ENCODE results near the gene MTREX. TPM values are rescaled to one million over a fixed set of nuclear protein-coding genes. Genes with fewer than 3 reads are reported as not detected.
"Not testable (repeated sequence)": the region's sequence is repeated elsewhere in the genome, so short reads cannot be mapped to it uniquely, and the experiment has no call there.

Gene MTREX
- total RNA-seq, result 82.5 and 85.5 TPM in 2 replicates

DNA sequence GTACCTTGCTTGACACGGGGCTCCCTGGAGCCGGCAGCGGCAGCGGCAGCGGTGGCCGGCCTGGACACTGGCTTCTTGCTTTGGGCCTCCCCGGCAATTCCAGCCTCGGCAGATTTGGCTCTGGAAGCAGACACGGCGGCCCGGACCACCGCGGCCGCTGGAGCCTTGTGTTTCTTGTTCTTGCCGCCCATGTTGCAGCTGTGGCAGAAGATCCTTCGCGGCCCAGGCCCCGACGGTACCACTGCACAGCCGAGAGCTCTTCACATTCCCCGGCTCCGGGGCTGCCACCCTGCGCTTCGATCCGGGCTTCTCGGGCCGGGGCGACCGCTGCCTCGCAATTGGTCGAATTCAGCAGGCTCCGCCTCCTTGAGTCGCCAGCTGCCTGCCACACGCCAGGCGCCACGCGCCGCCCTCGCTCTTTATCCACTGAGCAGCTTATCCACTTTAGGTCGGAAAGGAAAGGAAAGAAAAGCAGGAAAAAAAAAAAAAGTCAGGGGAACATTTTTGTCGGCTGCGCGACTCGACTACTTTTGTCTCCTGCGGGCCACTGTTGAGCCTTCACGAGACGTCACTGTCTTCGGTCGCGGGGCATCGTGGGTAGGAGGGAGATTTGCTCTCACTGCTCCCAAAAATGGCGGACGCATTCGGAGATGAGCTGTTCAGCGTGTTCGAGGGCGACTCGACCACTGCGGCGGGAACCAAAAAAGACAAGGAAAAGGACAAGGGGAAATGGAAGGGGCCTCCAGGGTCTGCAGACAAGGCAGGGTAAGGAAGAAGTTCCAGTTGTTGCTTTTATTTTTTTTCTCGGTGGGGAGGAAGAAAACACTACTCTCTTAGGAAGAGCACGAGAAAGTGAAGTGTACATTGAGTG lies at the start of gene MTREX, which contains the start of gene DHX29:
Gene MTREX (plus strand): TSS at position 607 of the 871 bp plus-strand sequence. CDS start 25 bp downstream, at position 632.
Gene DHX29 (minus strand): TSS at position 312 of the 871 bp plus-strand sequence. CDS start 121 bp downstream, at position 191.
- intact Hi-C loops (cut with micrococcal nuclease), result loop anchor here (1.0 to 10.0 kb wide), 11 partner anchors 75 to 1867 kb away; partner anchors contain the start of genes ARL15, CCNO, GPBP1 and MAP3K1

DNA sequence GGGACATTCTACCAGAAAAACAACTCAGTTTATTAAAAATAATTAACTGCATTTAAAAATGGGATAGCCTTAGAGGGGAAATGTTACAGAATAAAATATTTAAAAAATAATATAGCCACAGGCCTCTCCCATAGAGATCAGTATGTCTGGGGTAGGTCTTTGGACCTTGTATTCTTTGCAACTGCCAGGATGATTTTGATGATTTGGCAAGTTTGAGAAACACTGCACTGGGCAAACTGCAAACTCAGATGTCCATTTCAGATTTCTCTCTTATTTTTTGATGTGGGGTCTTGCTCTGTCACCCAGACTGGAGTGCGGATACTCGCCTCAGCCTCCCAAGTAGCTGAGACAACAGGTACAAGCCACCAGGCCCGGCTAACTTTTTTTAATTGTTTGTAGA lies 49.5 kb upstream of the MTREX start:
- intact Hi-C loops (cut with micrococcal nuclease), result no loop called here

DNA sequence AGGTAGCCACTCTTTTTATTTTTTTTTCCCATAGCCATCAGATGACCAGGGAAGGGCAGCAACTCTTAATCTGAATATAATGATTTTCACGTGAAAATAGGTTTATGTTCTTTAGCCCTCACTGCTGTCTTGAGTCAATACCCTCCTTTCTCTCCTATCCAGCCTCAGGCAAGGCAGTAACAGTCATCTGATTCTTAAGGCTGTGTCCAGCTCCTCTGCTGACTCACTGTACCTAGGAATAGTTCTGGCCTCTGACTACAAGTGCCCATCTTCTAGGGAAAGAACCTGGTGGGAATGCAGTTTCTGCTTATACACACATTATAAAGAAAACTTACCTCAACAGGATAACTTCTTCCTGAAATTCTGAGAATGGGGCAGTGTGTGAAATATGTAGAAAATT lies 31.0 kb upstream of the MTREX start:
- intact Hi-C loops (cut with micrococcal nuclease), result no loop called here

DNA sequence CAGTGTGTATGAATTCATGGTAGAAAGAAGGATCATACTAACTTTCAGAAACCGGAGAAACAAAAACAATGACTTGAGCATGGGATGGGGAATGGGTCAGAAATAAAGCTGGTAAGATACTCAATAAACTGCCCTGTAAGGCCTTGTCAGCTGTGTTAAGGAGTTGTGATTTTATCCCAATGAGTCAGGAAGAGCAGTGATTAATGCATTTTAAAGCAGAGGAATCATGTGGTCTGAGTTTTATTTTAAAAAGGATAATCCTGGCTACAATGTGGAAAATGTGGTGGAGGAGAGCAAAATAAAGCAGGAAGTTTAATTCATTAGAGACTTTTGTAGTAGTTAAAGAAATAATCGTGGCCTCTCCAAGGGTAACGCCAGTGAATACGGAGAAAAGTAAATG lies 29.0 kb upstream of the MTREX start:
- intact Hi-C loops (cut with micrococcal nuclease), result no loop called here

DNA sequence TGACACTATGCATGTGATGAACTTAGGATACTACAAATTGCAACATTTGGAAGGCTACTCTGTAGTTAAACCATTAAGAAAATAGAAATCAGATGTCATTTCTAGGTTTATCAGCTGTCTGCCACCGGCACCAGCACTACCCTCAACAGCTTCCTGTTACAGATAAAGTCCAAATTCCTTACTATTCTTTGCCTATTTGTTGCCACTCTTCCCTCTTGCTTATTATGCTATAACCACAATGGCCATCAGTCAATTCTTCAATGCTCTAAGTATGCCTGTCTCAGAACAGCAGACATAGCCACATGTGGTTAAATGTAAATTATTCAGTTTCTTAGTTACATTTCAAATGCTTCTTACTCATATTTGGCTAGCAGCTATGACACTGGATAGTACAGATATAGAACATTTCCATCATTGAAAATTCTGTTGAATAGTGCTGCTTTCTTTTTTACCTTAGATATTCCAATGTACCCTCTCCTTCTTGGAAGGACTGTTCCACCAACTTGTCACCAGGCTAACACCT lies 21.3 kb upstream of the MTREX start:
- intact Hi-C loops (cut with micrococcal nuclease), result no loop called here

DNA sequence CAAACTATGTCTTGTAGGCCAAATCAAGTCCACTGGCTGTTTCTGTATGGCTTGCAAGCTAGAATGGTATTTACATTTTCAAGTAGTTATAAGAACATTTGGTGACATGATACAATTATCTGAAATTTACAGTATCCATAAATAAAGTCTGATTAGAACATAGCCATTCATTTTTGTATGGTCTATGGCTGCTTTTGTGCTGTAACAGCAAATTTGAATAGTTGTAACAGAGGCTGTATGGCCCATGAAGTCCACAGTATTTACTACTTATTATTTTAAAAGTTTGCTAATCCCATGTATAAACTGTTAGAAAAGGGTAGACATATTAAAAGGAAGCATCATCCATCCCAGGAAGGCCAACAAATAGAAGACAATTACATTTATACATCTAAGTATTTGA lies 18.0 kb upstream of the MTREX start:
- intact Hi-C loops (cut with micrococcal nuclease), result no loop called here

DNA sequence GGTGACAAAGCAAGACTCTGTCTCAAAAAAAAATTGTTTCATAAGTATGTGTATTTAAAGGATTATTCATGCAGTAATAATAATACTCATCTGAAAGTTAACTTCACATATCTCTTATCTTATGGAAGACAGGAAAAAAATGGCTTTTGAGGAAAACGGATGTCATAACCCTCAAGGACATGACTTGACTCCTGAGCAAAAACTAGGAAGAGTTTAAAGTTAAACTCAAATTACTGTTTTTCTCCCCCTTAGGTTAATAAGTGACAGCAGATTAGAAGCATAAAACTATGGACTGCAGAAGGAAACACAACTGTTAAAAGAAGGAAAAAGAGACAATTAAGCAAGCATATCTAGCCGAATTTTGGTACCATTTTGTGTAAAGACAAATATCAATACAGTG lies 16.8 kb upstream of the MTREX start:
- intact Hi-C loops (cut with micrococcal nuclease), result no loop called here

DNA sequence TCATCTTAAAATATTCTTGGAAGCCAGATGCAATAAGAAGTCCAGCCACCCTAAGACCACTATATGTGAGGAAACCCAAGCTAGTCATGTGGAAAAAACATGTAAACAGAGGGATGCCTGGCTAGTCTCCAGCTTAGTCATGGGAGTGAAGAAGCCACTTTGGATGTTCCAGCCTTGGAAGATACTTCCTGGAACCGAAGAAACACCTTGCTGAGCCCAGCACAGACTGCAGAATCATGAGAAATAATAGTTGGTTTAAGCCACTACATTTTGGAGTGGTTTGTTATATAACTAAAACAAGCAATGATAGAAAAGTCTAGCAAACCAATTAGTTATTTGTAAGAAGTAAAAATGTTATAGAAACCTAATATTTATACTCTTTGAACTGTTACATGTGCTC lies 12.9 kb upstream of the MTREX start:
- intact Hi-C loops (cut with micrococcal nuclease), result no loop called here

DNA sequence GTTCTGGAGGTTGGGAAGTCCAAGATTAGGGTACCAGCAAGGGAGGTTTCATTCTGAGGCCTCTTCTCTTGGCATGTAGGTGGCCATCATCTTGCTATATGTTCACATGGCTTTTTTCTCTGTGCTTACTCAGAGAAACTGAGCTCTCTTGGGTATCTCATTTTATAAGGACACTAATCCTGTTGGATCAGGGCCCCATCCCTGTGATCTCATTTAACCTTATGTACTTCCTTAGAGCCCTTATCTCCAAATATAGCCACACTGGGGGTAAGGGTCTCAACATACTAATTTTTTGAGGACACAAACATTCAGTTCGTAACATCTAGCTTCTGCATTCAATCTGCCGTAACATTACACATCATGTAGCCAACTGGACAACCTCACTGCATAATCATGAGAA lies 6.9 kb upstream of the MTREX start:
- intact Hi-C loops (cut with micrococcal nuclease), result loop anchor here (10.0 kb wide), 1 partner anchor 904 kb away; no protein-coding TSS in a partner anchor

DNA sequence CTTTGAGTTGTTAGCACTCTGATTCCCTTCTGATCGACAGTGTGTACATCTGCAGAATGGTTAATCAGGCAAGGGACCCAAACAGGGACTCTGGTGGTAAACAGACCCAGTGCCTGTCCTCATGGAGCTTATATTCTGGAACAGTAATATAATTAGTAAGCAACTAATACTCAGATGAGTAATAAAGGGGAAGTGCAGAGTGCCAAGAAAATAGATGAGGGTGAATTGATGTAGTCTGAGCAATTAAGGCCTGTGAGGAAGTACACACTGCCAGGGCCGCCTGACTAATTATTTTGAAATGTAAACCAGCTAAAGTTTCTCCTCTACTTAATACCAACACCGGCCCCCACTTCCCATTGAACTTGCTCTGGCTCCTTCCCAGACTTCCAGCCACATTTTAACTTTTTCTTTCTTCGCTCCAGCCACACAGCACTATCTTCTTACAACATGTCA lies 4.5 kb upstream of the MTREX start:
- intact Hi-C loops (cut with micrococcal nuclease), result loop anchor here (10.0 kb wide), 1 partner anchor 902 kb away; no protein-coding TSS in a partner anchor

DNA sequence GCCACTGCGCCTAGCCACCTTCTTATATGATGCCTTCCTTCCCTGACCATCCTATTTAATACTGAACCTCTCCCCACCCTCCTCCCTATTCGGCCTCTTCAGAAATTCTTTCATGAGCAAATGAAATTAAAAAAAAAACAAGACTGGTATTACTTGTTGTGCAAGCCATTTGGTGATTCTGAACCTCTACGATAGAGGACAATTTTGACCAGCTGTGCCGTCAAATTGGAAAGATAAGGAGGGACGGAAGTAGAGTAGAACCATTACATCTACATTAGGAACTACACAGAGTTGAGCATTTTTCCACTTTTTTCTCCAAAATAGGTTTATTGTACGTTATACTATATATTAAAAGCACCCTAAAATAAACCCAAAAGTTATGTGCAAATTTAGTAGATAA lies 3.2 kb upstream of the MTREX start:
- intact Hi-C loops (cut with micrococcal nuclease), result loop anchor here (2.0 to 10.0 kb wide), 2 partner anchors 788 to 900 kb away; partner anchors contain the start of gene SNX18

DNA sequence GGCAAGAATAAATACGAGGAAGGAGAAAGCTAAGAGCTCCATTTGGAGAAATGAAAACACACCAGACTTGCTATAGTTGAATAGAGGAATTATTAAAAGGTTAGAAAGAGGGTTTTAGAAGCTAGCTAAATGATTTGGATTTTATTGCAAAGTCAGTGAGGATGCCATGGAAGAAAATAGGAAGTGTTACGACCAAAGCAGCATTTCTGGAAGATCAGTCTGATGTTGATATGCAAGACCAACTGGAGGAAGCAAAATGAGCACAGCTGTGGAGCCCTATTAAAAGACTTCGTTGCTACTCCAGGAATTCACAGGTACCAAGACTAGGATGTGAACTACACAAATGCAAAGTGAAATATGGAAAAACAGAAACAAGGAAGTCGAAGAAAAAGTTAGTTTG lies 2.4 kb upstream of the MTREX start:
- intact Hi-C loops (cut with micrococcal nuclease), result loop anchor here (2.0 to 10.0 kb wide), 5 partner anchors 597 to 1512 kb away; partner anchors contain the start of genes ARL15, MAP3K1 and SNX18

DNA sequence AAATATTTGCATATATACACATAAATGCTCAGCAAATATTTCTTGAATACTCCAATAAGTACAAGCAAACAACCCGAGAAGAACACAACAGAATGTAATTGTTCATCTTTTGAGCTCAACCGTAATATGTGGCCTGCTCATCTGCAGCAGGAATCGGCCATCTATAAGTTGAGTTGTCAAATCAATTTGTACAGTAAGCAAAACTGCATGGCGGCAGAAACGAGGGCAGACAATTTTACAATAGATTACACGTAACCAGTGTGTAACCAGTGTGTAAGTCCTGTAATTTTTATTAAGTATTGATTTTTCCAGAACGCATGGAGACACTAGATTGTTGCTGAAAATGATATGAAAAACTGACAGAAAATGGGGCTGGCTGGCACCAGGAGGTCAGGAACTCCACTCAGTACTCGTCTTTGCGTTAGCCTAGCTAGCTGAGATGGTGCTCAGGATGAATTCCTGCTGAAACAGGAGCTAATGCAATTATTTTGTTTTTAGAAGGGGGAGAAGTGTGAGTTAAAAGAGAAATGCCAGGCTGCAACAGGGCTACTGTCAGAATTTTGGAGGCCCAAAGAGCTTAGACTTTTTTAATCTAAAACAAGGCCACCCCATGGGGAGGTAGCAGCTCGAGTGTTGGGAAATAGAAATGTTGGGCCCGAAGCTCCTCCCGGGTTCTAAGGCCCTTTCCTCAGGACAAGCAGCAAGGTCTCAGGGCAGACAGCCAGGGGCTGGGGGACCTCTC lies 977 bp upstream of the MTREX start:
- intact Hi-C loops (cut with micrococcal nuclease), result loop anchor here (1.0 to 10.0 kb wide), 9 partner anchors 74 to 1645 kb away; partner anchors contain the start of genes ARL15, CCNO, MAP3K1 and MIER3

DNA sequence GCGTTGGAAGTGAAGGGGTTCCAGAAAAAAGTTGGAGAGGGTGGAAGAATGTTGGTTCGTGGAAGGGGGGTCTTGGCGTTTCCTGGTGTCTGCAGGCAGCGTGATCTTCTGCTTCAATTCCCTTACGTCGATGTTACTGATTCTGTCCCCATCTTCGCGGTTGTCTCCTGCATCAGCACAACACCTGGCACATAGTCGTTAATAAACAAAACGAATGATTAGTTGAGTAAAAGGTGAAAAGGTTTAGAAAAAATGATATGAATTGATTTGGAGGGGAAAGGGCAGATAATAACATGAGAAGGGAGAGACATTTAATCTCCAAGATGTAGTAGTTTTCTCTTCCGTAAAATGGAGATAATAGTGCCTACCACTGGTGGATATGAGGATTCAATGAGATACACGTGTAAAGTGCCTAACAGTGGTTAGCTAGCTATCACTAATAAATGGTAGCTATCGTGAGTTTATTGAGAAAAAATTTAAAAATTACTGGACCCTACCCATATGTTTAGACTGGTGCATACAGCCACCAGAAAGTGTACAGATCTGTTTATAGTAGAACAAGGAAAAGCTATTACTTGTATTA lies 556 bp downstream of the MTREX start:
- intact Hi-C loops (cut with micrococcal nuclease), result loop anchor here (1.0 to 10.0 kb wide), 6 partner anchors 404 to 1866 kb away; partner anchors contain the start of genes ARL15, GPBP1, MAP3K1 and SLC38A9

DNA sequence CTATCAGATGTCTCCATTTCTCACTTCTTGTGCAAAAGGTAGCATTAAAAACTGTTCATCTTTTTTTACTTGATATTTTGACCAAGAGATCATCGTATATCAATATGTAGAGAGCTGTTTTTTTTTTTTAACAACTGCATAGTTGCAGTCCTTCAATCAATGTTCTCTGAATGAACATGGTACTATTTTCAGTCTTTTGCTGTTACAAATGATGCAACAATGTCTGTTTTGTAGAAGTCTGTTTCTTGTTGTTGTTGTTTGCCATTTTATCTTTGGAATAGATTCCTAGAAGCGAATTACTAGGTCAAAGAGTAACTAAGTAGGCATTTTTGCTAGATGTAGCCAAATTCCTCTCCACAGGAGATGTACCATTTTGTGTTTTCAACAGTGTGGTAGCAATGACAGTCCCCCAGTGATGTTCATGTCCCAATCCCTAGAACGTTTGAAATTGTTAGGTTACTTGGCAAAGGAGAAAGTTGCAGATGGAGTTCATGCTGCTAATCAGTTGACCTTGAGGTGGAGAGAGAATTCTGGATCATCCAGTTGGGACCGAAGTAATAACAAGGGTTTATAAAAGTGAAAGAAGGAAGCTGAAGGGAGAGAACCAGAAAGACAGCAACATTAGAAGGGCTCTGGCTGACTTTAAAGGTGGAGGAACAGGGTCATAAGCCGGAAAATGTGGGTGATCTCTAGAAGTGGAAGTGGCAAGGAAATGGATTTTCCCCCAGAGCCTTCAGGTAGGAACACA lies 6.3 kb downstream of the MTREX start:
- intact Hi-C loops (cut with micrococcal nuclease), result no loop called here

DNA sequence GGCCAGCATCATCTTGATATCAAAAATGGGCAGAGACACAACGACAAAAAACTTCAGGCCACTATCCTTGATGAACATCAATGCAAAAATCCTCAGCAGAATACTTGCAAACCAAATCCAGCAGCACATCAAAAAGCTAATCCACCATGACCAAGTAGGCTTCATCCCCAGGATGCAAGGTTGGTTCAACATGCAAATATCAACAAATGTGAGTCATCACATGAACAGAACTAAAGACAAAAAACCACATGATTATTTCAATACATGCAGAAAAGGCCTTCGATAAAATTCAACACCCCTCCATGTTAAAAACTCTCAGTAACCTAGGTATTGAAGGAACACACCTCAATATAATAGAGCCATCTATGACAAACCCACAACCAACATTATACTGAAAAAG lies 8.5 kb downstream of the MTREX start:
- intact Hi-C loops (cut with micrococcal nuclease), result no loop called here

DNA sequence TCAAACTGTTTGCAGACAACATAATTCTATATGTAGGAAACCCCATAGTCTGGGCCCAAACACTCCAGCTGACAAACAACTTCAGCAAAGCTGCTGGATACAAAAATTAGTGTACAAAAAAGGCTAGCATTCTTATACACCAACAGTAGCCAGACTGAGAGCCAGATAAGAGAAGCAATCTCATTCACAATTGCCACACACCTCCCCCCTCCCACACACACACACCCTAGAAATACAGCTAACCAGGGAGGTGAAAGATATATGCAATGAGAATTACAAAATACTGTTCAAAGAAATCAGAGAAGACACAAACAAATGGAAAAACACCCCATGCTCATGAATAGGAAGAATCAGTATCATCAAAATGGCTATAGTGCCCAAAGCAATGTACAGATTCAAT lies 9.0 kb downstream of the MTREX start:
- intact Hi-C loops (cut with micrococcal nuclease), result no loop called here

DNA sequence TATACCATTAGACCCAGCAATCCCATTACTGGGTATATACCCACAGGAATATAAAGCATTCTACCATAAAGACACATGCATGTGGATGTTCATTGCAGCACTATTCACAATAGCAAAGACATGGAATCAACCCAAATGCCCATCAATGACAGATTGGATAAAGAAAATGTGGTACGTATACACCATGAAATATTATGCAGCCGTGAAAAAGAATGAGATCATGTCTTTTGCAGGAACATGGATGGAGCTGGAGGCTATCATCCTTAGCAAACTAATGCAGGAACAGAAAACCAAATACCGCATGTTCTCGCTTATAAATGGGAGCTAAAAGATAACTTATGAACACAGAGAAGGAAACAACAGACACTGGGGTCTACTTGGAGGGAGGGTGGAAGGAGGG lies 10.4 kb downstream of the MTREX start:
- intact Hi-C loops (cut with micrococcal nuclease), result not testable (repeated sequence)

DNA sequence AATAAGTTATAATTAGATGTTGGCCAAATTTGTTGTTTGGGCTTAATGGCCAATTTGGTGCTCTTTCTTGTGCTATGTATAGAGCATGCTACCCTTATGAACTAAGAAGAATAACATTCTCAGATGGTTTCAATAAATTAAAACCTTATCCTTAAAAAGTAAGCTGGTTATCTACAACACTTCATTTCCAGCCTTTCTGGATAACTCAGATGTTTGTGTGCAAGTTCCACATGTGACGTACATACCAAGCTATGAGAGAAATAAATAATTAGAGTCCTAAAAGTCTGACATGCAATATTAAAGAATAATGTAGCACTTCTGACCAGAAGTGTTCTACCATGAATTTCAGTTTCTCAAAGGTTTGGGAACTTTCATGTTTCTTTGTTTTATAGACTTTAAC lies 11.7 kb downstream of the MTREX start:
- intact Hi-C loops (cut with micrococcal nuclease), result no loop called here

DNA sequence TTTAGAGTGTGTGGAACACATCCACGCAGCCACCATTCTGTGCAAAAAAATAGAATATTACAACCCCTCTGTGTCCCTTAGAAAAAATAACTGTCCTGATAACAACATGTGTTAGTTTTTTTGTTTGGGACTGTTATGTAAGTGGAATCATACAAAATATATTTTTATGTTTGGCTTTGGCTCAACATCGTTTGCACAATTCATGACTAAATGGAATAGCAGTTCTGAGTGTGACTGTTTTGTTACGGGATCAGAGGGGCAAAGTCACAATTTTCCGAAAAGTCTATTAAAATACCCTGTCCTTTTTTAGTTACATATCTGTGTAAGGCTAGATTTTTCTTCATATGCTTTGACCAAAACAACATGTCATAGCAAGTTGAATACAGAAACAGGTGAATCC lies 12.8 kb downstream of the MTREX start:
- intact Hi-C loops (cut with micrococcal nuclease), result loop anchor here (5.0 kb wide), 1 partner anchor 602 kb away; no protein-coding TSS in a partner anchor

Data from T-helper 1 cell treated with Interleukin-12 subunit alpha and Interleukin-12 subunit beta and Interleukin-4 antibody, amounts not matched to agents 30 ng/mL and 1 ng/mL, for 36 hours (primary cell).